Neural crest cell (in vitro differentiated cells): ENCODE results near the gene NSD2. TPM values are rescaled to one million over a fixed set of nuclear protein-coding genes. Genes with fewer than 3 reads are reported as not detected.
"Not testable (repeated sequence)": the region's sequence is repeated elsewhere in the genome, so short reads cannot be mapped to it uniquely, and the experiment has no call there.

Source experiments
- DNase-seq: peaks from one replicate; pipeline ENCODE4 v3.0.0; 2021; ENCODE audit warnings: low read depth, mixed read lengths, low spot score
- H3K27ac Mint-ChIP-seq: one replicate; pipeline ENCODE4 v1.8.0; 2021; ENCODE audit warnings: mild to moderate bottlenecking, mixed read lengths; ENCODE audit not compliant: unreplicated experiment
- H3K27me3 Mint-ChIP-seq: 2 replicates; pipeline ENCODE4 v1.8.0; 2021; ENCODE audit warnings: low read depth, mild to moderate bottlenecking, mixed read lengths
- H3K36me3 Mint-ChIP-seq: 2 replicates; pipeline ENCODE4 v1.8.0; 2021; ENCODE audit warnings: low read depth, mild to moderate bottlenecking, mixed read lengths
- H3K4me1 Mint-ChIP-seq: 2 replicates; pipeline ENCODE4 v1.8.0; 2021; ENCODE audit warnings: mixed read lengths
- H3K4me3 Mint-ChIP-seq: one replicate; pipeline ENCODE4 v1.8.0; 2021; ENCODE audit warnings: mild to moderate bottlenecking, mixed read lengths
- H3K9me3 Mint-ChIP-seq: 2 replicates; pipeline ENCODE4 v1.8.0; 2021; ENCODE audit warnings: mixed read lengths
- CTCF ChIP-seq: fragments of 200-600 bp; sonication (generic); conservative IDR thresholded peaks from 2 replicates; pipeline ENCODE4 v1.5.0; 2021; ENCODE audit warnings: antibody characterized with exemption, mild to moderate bottlenecking
- total RNA-seq: library from RNA; stranded (reverse); gene quantifications from 2 replicates; pipeline ENCODE4 v1.2.1, GENCODE V29; 2021

Gene NSD2
- total RNA-seq, 1 donor from 2014 or later, result 274 TPM

- no peak for DNase-seq
- no peak overlapping the region for H3K27ac Mint-ChIP-seq
- H3K36me3 Mint-ChIP-seq, result peaks cover 54% of the 10 kb centered on the region
- no peak for TF ChIP-seq CTCF
- H3K4me1 Mint-ChIP-seq, result peaks cover 1% of the 10 kb centered on the region
- peaks cover 30% of the 10 kb centered on the region for H3K9me3 Mint-ChIP-seq
- H3K27me3 Mint-ChIP-seq, result no peaks in the 10 kb centered on the region
- no peak overlapping the region for H3K4me3 Mint-ChIP-seq
These were observed 123.7 kb downstream of the NSD2 start for GRCh38 chr4:1994938-1995337.

- no peak for DNase-seq
- H3K36me3 Mint-ChIP-seq, result peaks cover 62% of the 10 kb centered on the region
- no peak for TF ChIP-seq CTCF
- H3K27me3 Mint-ChIP-seq, result no peaks in the 10 kb centered on the region
- peaks cover 6% of the 10 kb centered on the region for H3K4me1 Mint-ChIP-seq
- no peak overlapping the region for H3K4me3 Mint-ChIP-seq
- H3K27ac Mint-ChIP-seq, result no peak overlapping the region
- H3K9me3 Mint-ChIP-seq, result peaks cover 37% of the 10 kb centered on the region
These were observed 125.8 kb downstream of the NSD2 start for GRCh38 chr4:1996866-1997611.

GRCh38 chr4:1997712-1998111 lies 126.5 kb downstream of the NSD2 start:
- peaks cover 37% of the 10 kb centered on the region for H3K9me3 Mint-ChIP-seq
- H3K4me3 Mint-ChIP-seq, result no peak overlapping the region
- no peak for TF ChIP-seq CTCF
- H3K27me3 Mint-ChIP-seq, result no peaks in the 10 kb centered on the region
- DNase-seq, result no peak
- H3K27ac Mint-ChIP-seq, result no peak overlapping the region
- peaks cover 6% of the 10 kb centered on the region for H3K4me1 Mint-ChIP-seq
- H3K36me3 Mint-ChIP-seq, result peaks cover 69% of the 10 kb centered on the region

GRCh38 chr4:1998296-1998695 lies 127.1 kb downstream of the NSD2 start:
- Mint-ChIP-seq H3K4me1 (peaks cover 6% of the 10 kb centered on the region), H3K27ac (no peak overlapping the region), H3K4me3 (no peak overlapping the region)

GRCh38 chr4:1999308-1999707 lies 128.1 kb downstream of the NSD2 start:
- Mint-ChIP-seq H3K9me3 (peaks cover 37% of the 10 kb centered on the region), H3K36me3 (peaks cover 75% of the 10 kb centered on the region)
- H3K4me3 Mint-ChIP-seq, DNase-seq, H3K27ac Mint-ChIP-seq, H3K27me3 Mint-ChIP-seq, H3K4me1 Mint-ChIP-seq: not testable (repeated sequence)

More at GRCh38 chr4:1998296-1998695, 127.1 kb downstream of the NSD2 start:
- Mint-ChIP-seq H3K9me3 (peaks cover 37% of the 10 kb centered on the region), H3K36me3 (peaks cover 75% of the 10 kb centered on the region), H3K27me3 (no peaks in the 10 kb centered on the region)
- TF ChIP-seq CTCF, result no peak
- DNase-seq, result no peak

- not testable (repeated sequence) for H3K27me3 Mint-ChIP-seq, H3K27ac Mint-ChIP-seq, DNase-seq, H3K4me3 Mint-ChIP-seq
- Mint-ChIP-seq H3K36me3 (peaks cover 49% of the 10 kb centered on the region), H3K9me3 (peaks cover 20% of the 10 kb centered on the region), H3K4me1 (peaks cover 26% of the 10 kb centered on the region)
These were observed 132.2 kb downstream of the NSD2 start for GRCh38 chr4:2003361-2003760.
